ENCODE data around the gene PNPLA8.
"Not testable (repeated sequence)": the region's sequence is repeated elsewhere in the genome, so short reads cannot be mapped to it uniquely, and the experiment has no call there.

Gene PNPLA8

GRCh38 chr7:108529341-108529740 lies 3.4 kb upstream of the PNPLA8 start:
- DNase-seq: no peak

GRCh38 chr7:108528183-108528712 lies 2.3 kb upstream of the PNPLA8 start:
- DNase-seq: no peak

GRCh38 chr7:108526768-108527017 lies 758 bp upstream of the PNPLA8 start:
- DNase-seq: no peak

GRCh38 chr7:108525327-108525984 lies 479 bp downstream of the PNPLA8 start:
- DNase-seq: peak; percentile 86 to 87

- DNase-seq: no peak
These were observed 3.2 kb downstream of the PNPLA8 start for GRCh38 chr7:108522780-108523179.

- DNase-seq: no peak
These were observed 8.0 kb downstream of the PNPLA8 start for GRCh38 chr7:108517951-108518350.

- DNase-seq: no peak
These were observed 10.3 kb downstream of the PNPLA8 start for GRCh38 chr7:108515630-108516029.

GRCh38 chr7:108515013-108515412 lies 10.9 kb downstream of the PNPLA8 start:
- no peak for DNase-seq

- DNase-seq: no peak
These were observed 14.0 kb downstream of the PNPLA8 start for GRCh38 chr7:108511939-108512338.

- DNase-seq: not testable (repeated sequence)
These were observed 21.4 kb downstream of the PNPLA8 start for GRCh38 chr7:108504576-108504975.

- DNase-seq: no peak
These were observed 22.6 kb downstream of the PNPLA8 start for GRCh38 chr7:108503112-108504026.

- no peak for DNase-seq
These were observed 26.4 kb downstream of the PNPLA8 start for GRCh38 chr7:108499566-108499965.

- no peak for DNase-seq
These were observed 27.5 kb downstream of the PNPLA8 start for GRCh38 chr7:108498481-108498880.

GRCh38 chr7:108497082-108497725 lies 28.7 kb downstream of the PNPLA8 start:
- DNase-seq: peak; percentile 71 to 79

- no peak for DNase-seq
These were observed 33.2 kb downstream of the PNPLA8 start for GRCh38 chr7:108492742-108493141.

GRCh38 chr7:108488768-108489538 lies 37.0 kb downstream of the PNPLA8 start:
- DNase-seq: no peak

GRCh38 chr7:108487646-108488045 lies 38.3 kb downstream of the PNPLA8 start:
- no peak for DNase-seq

GRCh38 chr7:108486291-108486966 lies 39.5 kb downstream of the PNPLA8 start:
- DNase-seq: peak; percentile 2 to 3

- DNase-seq: no peak
These were observed 41.8 kb downstream of the PNPLA8 start for GRCh38 chr7:108484137-108484536.

GRCh38 chr7:108480311-108480710 lies 45.6 kb downstream of the PNPLA8 start:
- no peak for DNase-seq

GRCh38 chr7:108479751-108480150 lies 46.2 kb downstream of the PNPLA8 start:
- no peak for DNase-seq

GRCh38 chr7:108479118-108479517 lies 46.8 kb downstream of the PNPLA8 start:
- DNase-seq: no peak

Measured in Kasumi-1 (cell line).